Kasumi-1 (cell line): ENCODE data around the gene PLEKHM3.
"Not testable (repeated sequence)": the region's sequence is repeated elsewhere in the genome, so short reads cannot be mapped to it uniquely, and the experiment has no call there.

ENCODE experiments used
- DNase-seq, 2 experiments: peaks; one replicate each; lab custom pipeline; 2025; lab: John Stamatoyannopoulos, UW

The PLEKHM3 gene

GRCh38 chr2:207825045-207825954 lies 200.0 kb downstream of the PLEKHM3 start:
- DNase-seq: no peak

- no peak for DNase-seq
Measured at GRCh38 chr2:207823865-207824264, 201.5 kb downstream of the PLEKHM3 start.

GRCh38 chr2:207819839-207820784 lies 205.2 kb downstream of the PLEKHM3 start:
- DNase-seq: no peak

- no peak for DNase-seq
Measured at GRCh38 chr2:207819021-207819797, 206.1 kb downstream of the PLEKHM3 start.

- no peak for DNase-seq
Measured at GRCh38 chr2:207816546-207816945, 208.8 kb downstream of the PLEKHM3 start.

GRCh38 chr2:207815254-207815653 lies 210.1 kb downstream of the PLEKHM3 start:
- DNase-seq: no peak

GRCh38 chr2:207813942-207814341 lies 211.4 kb downstream of the PLEKHM3 start:
- no peak for DNase-seq

GRCh38 chr2:207813221-207813916 lies 212.0 kb downstream of the PLEKHM3 start:
- no peak for DNase-seq

- DNase-seq: no peak
Measured at GRCh38 chr2:207812726-207813080, 212.6 kb downstream of the PLEKHM3 start.

- no peak for DNase-seq
Measured at GRCh38 chr2:207812058-207812725, 213.1 kb downstream of the PLEKHM3 start.

- not testable (repeated sequence) for DNase-seq
Measured at GRCh38 chr2:207811658-207812057, 213.7 kb downstream of the PLEKHM3 start.

GRCh38 chr2:207810200-207810788 lies 215.0 kb downstream of the PLEKHM3 start:
- DNase-seq: no peak

- DNase-seq: no peak
Measured at GRCh38 chr2:207808119-207808518, 217.2 kb downstream of the PLEKHM3 start.

- no peak for DNase-seq
Measured at GRCh38 chr2:207807516-207807915, 217.8 kb downstream of the PLEKHM3 start.

GRCh38 chr2:207805566-207806226 lies 219.6 kb downstream of the PLEKHM3 start:
- DNase-seq: no peak

GRCh38 chr2:207802650-207803049 lies 222.7 kb downstream of the PLEKHM3 start:
- no peak for DNase-seq

- no peak for DNase-seq
Measured at GRCh38 chr2:207801259-207801658, 224.1 kb downstream of the PLEKHM3 start.

GRCh38 chr2:207796585-207797350 lies 228.6 kb downstream of the PLEKHM3 start:
- no peak for DNase-seq

GRCh38 chr2:207792244-207792785 lies 233.0 kb downstream of the PLEKHM3 start:
- DNase-seq: peak; percentile 48 to 62
